Activated CD4-positive, alpha-beta T cell treated with anti-CD3 and anti-CD28 coated beads, Interleukin-10, Interleukin-2, amounts not matched to agents 100 ng/mL and 50 ng/mL, durations not matched to agents 16 hours and 8 hours (primary cell): ENCODE measurements around the gene VEGFB.
A peak's percentile ranks its signal among the peaks of the same experiment; 100 is the strongest.
"Not testable (repeated sequence)": the region's sequence is repeated elsewhere in the genome, so short reads cannot be mapped to it uniquely, and the experiment has no call there.

ENCODE experiments used
- DNase-seq: peaks from one replicate; pipeline ENCODE4 v3.0.0-alpha.2; 2020

VEGFB gene

DNA sequence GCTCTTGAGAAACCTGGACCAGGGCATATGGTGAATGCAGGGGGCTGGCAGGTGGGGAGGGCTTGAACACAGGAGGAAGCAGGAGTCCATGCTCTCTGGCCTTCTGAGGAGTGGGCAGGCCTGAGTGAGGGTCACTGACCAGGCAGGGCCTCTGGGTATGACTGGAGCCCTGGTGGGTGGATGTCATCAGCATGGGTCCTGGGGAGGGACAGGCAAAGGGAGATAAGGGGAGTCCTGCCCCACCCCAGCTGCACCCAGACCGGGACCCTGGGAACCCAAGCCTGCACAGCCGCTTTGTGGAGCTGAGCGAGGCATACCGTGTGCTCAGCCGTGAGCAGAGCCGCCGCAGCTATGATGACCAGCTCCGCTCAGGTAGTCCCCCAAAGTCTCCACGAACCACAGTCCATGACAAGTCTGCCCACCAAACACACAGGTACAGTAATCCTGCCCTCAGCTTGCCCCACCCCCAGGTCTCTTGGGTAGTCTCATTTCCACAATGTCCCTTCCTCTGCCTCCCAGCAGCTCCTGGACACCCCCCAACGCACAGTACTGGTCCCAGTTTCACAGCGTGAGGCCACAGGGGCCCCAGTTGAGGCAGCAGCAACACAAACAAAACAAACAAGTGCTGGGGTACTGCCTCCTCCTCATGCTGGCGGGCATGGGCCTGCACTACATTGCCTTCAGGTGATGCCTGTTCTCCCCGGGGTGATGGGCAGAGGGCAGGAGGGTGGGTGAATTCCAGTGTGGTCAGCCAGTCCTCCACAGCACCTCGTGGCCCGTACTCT lies 2.0 kb upstream of the VEGFB start:
- no peak for DNase-seq

DNA sequence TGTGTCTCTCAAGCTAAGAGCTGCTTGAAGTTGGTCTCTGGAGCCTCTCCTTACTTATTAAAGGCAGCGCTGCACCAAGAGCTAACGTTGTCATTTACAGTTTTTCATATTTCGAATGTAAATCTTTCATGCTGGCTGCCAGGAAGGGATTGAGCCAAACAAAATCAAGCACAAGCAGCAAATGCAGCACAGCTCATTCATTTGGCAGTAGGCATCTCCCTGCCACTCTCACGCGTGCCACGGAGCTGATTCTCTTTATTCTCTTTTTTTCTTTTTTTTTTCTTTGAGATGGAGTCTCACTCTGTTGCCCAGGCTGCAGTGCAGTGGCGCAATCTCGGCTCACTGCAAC lies 1.4 kb upstream of the VEGFB start:
- DNase-seq: no peak

DNA sequence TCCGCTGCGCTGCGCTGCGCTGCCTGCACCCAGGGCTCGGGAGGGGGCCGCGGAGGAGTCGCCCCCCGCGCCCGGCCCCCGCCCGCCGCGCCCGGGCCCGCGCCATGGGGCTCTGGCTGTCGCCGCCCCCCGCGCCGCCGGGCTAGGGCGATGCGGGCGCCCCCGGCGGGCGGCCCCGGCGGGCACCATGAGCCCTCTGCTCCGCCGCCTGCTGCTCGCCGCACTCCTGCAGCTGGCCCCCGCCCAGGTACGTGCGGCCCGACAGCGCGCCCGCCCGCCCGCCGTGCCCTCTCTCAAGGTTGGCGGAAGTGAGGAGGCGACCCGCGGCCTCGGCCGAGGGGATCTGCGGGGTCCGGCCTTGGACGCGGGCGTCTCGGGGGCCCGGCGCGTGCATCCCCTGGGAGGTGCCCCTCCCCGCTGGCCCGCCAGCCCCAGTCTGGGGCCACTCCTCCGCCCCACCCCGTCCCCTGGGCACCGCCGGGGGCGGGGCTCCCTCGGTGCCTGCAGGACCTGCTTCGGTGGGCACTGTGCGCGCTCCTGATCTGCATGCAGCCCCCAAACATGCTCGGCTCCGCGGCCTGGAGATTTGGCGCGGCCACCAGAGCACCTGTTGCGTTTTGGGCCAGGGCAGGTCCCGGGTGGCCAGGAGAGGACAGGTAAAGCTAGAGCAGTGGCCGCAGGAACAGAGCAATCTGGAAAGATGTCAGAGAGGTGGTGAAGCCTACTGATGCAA lies 429 bp downstream of the VEGFB start:
- DNase-seq: peak; percentile 50

DNA sequence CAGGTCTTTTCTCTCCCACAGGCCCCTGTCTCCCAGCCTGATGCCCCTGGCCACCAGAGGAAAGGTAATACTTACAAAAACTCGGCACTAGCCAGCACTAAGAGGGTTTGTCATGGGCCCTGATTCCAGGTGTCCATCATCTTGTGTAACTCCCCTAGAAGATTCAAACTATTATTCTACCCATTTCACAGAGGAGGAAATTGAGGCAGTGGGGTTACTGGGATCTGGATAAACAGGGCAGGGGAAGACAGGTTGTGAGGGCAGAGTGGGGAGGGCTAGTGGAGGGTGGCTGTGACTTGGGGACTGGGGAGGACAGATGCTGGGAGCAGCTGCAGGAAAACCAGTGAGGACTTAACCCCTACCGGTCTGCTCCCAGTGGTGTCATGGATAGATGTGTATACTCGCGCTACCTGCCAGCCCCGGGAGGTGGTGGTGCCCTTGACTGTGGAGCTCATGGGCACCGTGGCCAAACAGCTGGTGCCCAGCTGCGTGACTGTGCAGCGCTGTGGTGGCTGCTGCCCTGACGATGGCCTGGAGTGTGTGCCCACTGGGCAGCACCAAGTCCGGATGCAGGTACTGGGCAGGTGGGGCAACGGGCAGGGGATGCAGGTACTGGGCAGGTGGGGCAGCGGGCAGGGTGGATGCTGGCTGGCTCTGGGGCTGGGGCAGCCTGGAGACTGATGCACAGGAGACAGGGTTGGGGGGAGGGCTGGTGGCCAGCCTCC lies 1.2 kb downstream of the VEGFB start:
- DNase-seq: no peak

DNA sequence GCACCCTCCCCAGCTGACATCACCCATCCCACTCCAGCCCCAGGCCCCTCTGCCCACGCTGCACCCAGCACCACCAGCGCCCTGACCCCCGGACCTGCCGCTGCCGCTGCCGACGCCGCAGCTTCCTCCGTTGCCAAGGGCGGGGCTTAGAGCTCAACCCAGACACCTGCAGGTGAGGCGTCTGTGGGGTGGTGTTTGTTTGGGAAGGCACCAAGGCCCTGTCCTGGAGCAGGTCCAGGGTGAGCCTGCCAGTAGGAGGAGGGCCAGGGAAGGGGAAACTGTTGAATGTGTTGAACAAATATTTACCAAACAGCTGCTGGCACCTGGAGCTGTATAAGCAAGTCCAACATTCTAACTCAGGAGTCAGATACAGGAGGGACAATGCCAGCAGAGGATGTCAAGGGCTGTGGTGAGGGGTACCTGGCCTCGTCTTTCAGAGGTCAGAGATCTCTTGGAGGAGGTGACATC lies 3.1 kb downstream of the VEGFB start:
- DNase-seq: no peak

DNA sequence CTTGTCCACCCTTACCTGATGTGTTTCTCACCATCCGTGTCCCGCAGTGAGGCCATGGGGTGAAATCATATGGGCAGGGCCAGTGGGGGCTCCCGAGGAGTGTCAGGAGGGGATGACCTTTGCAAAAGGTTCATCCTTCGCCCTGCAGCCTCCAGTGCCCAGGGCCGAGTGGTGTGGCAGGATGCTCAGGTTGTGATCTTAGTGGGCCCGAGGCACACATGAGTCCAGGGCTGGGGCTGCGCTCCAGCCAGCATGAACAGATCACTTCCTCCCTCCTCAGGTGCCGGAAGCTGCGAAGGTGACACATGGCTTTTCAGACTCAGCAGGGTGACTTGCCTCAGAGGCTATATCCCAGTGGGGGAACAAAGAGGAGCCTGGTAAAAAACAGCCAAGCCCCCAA lies 3.7 kb downstream of the VEGFB start:
- no peak for DNase-seq

DNA sequence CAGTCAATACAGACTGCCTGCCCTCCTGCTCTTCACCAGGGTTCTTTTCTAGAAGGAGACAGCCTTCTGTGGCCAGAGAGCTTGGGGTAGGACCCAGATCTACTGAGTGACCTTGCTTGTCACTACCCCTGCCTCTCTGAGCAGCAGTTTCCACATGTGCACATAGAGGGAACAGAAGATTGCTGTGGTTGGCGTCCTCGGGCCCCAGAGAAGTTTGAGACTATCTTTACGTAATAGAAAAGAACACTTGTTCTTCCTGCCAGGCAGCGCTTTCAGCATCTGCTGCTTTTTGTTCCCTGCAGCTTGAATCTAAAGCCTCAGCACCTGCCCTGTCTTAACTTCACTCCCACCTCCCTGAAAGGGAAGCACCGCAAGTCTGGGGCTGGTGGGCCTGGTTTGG lies 4.6 kb downstream of the VEGFB start:
- no peak for DNase-seq

DNA sequence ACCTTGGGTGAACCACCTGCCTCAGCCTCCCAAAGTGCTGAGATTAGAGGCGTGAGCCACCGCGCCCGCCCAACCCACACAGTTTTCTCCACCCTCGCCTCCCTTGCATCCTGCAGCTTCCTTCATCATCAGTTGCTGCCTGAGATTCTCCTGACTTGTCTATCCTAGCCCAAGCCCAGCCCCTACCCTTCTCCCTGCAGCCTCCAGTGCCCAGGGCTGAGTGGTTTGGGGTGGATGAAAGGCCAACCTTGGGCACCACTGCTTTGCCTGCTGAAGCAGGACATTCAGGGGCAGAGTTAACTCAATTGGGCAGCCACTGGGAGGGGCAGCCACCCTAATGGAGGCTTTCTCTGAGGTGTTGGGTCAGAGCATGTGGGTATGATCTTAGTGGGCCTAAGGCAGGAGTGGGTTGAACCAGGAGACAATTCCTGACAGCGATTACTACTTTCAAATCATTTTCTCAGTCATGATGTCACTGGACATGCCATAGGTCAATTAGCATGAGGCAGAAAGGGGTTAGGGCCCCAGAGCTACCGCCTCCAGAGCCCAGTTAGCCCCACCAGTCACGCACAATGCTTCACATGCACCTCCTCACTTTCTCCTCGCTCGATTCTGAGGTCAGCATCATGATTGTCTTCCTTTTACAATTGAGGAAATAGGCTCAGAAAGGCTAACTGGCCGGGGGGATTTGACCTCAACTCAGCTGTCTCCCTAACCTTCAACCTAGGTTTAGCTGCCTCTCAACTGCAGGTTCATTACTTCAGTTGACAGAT lies 5.5 kb downstream of the VEGFB start:
- DNase-seq: no peak

DNA sequence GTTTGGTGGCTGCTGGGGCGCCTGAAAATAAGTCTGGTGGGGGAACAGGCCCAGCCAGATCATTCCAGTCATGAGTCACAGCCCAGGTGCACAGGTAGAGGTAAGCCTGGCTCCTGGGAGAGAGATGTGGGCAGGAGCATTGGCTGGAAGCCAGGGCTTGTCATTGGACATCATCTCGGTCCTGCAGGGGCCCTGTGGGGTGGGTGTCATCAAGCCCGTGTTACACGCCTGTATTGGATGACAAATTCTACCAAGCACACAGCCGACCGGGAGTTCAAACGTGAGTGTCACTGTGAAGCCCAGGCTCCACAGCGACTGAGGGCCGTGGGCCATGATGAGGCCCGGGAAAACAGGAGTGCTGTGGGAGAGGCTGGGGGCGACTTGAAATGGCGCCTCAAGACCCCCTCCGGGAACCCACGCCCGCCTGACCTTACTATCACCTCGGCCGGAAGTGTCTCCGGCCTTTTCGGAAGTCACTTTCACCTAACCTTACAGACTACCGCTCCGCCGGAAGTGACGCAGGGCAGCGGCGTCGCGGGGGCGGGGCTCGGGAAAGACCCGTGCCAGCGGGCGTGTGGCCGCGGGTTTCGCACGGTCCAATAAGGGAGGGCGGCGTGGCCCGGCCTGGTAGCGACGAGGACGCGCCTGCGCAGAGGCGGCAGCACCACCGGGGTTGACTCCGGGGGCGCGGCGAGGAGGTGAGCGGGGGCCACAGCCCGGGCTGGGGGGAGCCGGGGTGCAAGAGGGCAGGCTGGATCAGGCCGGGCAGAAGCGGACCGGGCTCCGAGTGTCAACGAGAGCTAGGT lies 6.3 kb downstream of the VEGFB start, which contains the start of gene FKBP2:
FKBP2 (plus strand) TSS at position 661 of the 806 bp plus-strand sequence. CDS start 1,293 bp downstream, outside the sequence.
- DNase-seq: peak; percentile 99

DNA sequence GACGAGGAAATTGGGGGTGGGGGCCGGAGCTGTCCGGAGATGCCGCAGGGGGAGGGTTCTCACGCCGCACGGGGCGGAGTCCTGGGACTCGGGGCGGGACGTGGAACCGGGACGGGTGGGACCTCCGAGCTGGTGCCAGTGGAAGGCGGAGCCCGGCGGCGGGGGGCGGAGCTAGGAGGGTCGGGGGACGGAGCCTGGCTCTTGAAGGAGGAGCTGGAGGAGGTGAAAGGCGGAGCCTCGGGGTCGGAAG lies 6.8 kb downstream of the VEGFB start:
- peak; percentile 100 for DNase-seq

DNA sequence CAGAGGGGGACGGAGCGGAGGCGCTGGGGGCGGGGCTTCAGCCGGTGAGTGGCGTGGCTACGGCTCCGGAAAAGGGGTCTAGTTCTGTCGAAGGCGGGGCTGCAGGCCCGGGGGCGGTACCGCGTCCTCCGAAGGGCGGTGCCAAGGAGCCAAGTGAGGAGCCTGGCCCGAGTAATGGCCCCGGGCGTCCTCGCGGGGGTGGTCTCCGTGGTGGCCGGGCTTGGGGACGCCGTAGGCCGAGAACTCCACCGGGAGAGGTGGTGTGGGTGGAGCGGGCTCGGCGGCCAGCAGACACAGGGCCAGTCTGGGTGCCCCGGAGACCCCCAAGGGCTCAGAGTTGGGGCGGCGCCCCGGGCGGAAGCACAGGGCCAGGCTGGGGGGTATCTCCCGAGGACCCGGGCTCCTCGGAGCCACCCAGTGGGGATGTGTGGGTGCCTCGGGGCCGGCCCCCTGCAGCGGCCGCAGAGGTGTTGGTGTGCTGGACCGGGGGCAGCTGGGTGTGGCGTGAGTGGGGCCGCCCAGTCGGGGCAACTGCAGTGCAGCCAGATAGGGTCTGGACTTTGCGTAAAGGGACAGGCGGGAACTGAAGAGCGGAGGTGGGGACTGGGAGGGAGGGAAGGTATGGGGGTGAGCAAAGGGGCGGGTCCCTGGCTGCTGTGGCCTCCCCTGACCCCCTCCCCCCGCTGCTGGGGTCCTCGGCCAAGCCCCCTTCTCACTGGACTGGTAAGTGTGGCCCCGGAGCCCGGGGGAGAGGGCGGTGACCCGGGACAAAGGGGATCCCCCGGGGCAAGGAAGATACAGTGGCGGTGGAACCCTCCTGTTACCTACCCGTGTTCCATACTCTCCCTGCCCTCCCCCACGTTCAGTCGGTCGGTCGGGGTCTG lies 7.3 kb downstream of the VEGFB start:
- DNase-seq: no peak

DNA sequence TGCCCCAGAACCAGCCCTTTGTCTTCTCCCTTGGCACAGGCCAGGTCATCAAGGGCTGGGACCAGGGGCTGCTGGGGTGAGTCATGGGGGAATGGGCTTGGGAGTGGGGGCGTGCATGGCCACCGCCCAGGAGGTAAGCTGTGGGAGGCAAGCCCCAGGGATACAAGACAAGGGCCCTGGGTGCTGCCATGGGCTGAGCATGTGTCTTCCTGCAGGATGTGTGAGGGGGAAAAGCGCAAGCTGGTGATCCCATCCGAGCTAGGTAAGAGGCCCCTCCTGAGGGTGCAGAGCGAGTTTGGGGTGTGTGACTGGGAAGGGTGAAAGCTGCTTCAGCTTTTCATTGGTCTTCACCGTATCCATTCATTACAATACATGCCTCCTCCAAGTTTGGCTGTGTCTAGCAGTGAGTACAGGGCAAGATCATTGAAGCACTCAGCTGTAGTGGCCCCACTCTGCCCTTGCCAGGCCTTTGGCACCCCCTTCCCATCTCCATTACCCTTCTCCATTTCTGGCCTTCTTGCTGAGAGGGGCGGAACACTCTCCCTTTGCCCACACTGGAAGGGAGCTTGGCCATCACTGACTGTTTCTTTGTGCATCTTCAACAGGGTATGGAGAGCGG lies 9.0 kb downstream of the VEGFB start:
- no peak for DNase-seq

DNA sequence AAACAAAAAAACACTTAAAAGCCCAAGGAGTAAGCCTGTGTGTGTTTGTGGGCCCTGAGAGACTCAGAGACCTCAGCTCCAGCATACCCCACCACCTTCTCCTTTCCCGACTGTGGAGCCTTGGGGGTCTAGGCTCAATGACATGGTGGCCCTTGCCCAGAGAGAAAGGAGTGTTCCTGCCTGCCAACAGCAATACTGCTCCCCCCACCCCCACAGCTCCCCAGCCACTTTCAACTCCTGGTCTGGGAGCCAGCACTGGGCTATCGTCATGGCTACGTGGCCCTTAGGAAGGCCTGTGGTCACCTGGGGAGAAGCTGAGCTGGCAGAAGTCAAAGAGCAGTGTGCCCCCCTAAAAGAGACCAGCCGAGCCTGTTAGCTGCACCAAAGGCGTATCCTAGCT lies 9.7 kb downstream of the VEGFB start:
- DNase-seq: no peak

DNA sequence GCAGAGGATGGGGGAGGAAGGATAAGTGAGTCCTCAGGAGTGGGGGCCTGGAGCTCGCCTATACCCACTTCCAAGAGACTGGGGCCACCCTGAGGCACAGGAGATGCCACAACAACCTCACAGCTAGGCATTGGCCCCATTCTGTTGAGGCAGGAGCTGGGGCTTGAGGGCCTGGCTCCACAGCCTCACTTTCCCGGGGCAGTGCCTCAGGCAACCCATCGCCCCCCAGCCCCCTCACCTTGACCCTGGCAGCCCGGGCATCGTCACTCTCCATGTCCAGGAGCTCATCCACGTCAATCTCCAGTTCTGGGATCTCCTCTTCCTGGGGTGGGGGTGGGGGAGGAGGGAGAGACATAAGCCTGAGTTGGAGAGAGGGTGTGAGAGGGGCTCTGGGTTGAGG lies 10.6 kb downstream of the VEGFB start:
- DNase-seq: no peak

DNA sequence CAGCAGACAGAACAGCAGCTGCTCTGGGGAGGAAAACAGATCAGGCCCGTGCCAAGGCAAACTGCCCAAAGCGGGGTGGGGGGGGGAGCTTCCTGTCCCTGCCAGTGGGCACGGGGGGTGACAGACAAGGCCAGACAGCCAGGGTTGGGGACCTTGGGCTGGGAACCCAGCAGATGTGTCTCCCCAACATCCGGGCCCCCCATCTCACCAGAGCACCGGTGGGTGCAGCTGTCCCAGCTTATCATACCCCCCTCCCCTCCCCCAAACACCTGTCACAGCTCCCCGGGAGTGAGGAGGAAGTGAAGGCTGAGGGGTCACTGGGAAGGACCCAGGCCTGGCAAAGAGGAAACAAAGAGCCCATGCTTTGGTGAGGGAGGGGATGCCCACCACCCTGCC lies 11.0 kb downstream of the VEGFB start:
- DNase-seq: no peak

DNA sequence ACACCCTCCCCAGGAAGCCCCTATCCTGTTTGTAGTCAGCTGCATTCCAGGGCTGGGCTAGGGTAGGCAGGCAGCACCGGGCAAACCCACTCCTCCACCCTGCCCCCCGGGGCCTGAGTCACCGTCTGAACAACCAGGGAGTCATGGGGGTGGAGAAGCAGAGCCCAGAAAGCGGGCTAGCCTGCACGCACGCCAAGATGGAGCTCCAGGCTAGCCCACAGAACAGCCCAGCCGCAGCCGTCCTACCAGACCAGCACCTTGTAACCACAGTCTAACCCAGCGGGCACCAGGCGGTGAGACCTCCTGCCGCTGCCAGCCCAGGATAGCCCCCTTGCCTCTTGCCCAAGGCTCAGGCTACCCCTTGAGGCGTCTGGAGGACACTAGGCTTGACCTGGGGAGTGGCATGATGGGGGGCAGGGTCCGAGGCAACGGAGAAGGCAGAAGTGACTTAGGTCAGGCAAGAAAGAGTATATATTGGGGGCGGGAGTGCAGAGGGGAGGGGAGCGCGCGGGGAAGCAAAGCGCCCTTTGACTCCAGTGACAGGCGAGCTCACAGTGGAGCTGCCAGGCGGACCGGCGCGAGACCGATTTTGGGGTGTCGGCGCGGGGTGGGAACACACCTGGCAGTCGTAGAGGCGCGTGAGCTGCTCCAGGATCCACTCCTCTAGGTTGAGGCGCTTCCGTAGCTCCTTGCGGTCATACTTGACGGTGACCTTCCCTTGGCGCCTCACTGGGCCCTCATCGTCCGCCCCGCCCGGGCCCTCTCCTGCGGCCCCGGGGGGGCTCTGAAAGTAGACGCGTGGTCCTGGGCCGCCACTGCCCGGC lies 11.6 kb downstream of the VEGFB start:
- DNase-seq: peak; percentile 82

DNA sequence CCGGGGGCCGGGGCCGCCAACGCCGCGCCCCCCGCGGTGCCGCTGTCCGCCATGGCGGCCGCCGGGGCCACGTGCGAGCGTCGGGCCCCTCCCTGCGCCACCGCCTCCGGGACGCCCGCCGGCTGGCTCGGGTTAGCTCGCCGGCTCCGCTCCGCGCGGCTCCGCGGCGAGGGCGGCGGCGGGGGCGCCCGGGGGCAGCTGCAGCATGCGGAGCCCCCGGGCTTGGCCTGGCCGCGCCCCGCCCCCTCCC lies 12.2 kb downstream of the VEGFB start:
- not testable (repeated sequence) for DNase-seq

DNA sequence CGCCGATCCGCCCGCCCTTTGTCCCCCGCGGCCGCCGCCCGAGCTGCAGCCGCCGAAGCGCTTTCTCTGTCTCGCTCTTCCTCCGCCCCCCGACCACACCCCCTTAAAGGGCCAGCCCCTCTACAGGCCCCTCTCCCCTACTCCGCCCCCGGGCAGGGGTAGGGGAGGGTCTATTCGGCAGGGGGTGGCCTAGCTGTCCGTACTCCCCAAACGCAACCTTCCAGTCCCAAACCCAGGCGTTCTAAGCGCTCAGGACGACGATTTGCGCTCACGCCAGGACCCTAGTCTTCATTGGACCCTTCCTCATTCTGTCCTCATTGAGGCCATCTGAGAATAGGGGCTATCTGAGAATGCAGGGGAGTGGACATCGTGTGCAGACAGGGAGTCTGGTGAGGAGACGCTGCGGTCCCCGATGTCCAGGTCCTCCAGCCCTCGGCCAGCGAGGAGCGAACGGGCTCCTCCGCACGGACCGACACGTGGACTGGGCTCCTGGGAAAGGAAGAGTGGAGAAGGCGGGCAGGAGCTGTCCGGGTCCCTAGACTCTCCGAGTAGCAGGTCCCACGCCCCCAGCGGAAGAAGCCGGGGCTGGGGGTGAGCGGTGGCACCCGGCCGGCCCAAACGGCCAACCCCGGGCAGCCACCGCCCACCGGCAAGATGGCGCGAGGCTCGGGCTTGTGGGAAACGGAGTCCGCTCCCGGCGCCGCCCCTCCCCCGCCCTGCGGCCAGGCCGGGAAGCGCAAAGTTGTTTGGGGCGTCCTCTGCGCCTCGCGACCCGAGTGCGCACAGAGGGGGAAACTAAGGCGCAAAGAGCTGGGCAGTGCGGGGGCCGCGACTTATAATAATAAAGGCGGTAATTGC lies 12.7 kb downstream of the VEGFB start, which contains the start of gene PPP1R14B:
PPP1R14B (minus strand) TSS at position 73 of the 858 bp plus-strand sequence. CDS start 270 bp downstream, outside the sequence.
- DNase-seq: peak; percentile 92
